Neural cell (in vitro differentiated cells): ENCODE data around the gene SLC44A1. TPM values are rescaled to one million over a fixed set of nuclear protein-coding genes. Genes with fewer than 3 reads are reported as not detected.

Experiments used
- H2AFZ ChIP-seq: fragments of 200-600, 300-800 bp; sonication (generic), shearing (Covaris generic); 2 replicates; pipeline ENCODE4 v1.6.0; 2014; ENCODE audit warnings: low read depth, mild to moderate bottlenecking, antibody characterized with exemption, low read length, moderate library complexity
- H3F3A ChIP-seq: fragments of 200-600 bp; shearing (Covaris generic); 2 replicates; pipeline ENCODE4 v1.6.1; 2016; ENCODE audit warnings: mild to moderate bottlenecking, moderate library complexity, mixed read lengths, antibody characterized with exemption, low read length; ENCODE audit not compliant: insufficient read depth, poor library complexity, severe bottlenecking
- H3K27ac ChIP-seq: fragments of 200-600, 300-800 bp; sonication (generic), shearing (Covaris generic); 2 replicates; pipeline ENCODE4 v1.5.1; 2014; ENCODE audit warnings: mild to moderate bottlenecking, low read length, moderate library complexity
- H3K27me3 ChIP-seq: fragments of 300-800, 200-600 bp; sonication (generic), shearing (Covaris generic); 2 replicates; pipeline ENCODE4 v1.6.0; 2014; ENCODE audit warnings: mild to moderate bottlenecking, low read depth, low read length, moderate library complexity; ENCODE audit not compliant: insufficient read depth
- H3K36me3 ChIP-seq: fragments of 300-800, 200-600 bp; sonication (generic), shearing (Covaris generic); 2 replicates; pipeline ENCODE4 v1.5.1; 2014; ENCODE audit warnings: mild to moderate bottlenecking, antibody characterized with exemption, low read length, moderate library complexity; ENCODE audit not compliant: insufficient read depth
- H3K4me2 ChIP-seq: fragments of 300-800, 200-600 bp; sonication (generic), shearing (Covaris generic); 2 replicates; pipeline ENCODE4 v1.6.0; 2014; ENCODE audit warnings: mild to moderate bottlenecking, low read length
- H3K4me3 ChIP-seq: fragments of 300-800, 200-600 bp; sonication (generic), shearing (Covaris generic); 2 replicates; pipeline ENCODE4 v1.5.1; 2014; ENCODE audit warnings: mild to moderate bottlenecking, low read length, moderate library complexity
- H3K79me2 ChIP-seq: fragments of 200-600 bp; shearing (Covaris generic); replicated peaks from 2 replicates; pipeline ENCODE4 v1.6.0; 2014; ENCODE audit warnings: mild to moderate bottlenecking, low read length, moderate library complexity; ENCODE audit not compliant: insufficient read depth
- H3K9ac ChIP-seq: fragments of 300-800, 200-600 bp; sonication (generic), shearing (Covaris generic); 2 replicates; pipeline ENCODE4 v1.6.1; 2016; ENCODE audit warnings: mild to moderate bottlenecking, low read length, mixed read lengths
- H3K9me2 ChIP-seq: fragments of 200-600 bp; shearing (Covaris generic); 2 replicates; pipeline ENCODE4 v1.6.1; 2016; ENCODE audit warnings: mild to moderate bottlenecking, low read length, mixed read lengths; ENCODE audit not compliant: insufficient read depth
- H3K9me3 ChIP-seq: fragments of 200-600, 300-800 bp; sonication (generic), shearing (Covaris generic); 2 replicates; pipeline ENCODE4 v1.6.1; 2016; ENCODE audit warnings: mild to moderate bottlenecking, mixed run types, low read length, moderate library complexity, mixed read lengths
- H4K20me1 ChIP-seq: fragments of 200-600 bp; shearing (Covaris generic); 2 replicates; pipeline ENCODE4 v1.6.1; 2016; ENCODE audit warnings: mild to moderate bottlenecking, mixed run types; ENCODE audit not compliant: insufficient read depth
- CTCF ChIP-seq: fragments of 450-650 bp; IDR thresholded peaks from 2 replicates; pipeline ENCODE4 v1.5.1; 2014; ENCODE audit warnings: antibody characterized with exemption, mild to moderate bottlenecking, moderate library complexity; ENCODE audit not compliant: poor library complexity, severe bottlenecking
- EP300 ChIP-seq: fragments of 450-650 bp; conservative IDR thresholded peaks from 2 replicates; pipeline ENCODE4 v1.6.1; 2014; ENCODE audit warnings: antibody characterized with exemption, mild to moderate bottlenecking, moderate library complexity; ENCODE audit not compliant: poor library complexity, severe bottlenecking
- EZH2 ChIP-seq: fragments of 200-600, 300-800 bp; shearing (Covaris generic), sonication (generic); IDR thresholded peaks from 2 replicates; pipeline ENCODE4 v1.6.1; 2014; ENCODE audit warnings: antibody characterized with exemption, low read length, borderline replicate concordance, mild to moderate bottlenecking; ENCODE audit not compliant: insufficient read depth, poor library complexity, severe bottlenecking
- MXI1 ChIP-seq: fragments of 450-650 bp; conservative IDR thresholded peaks from 2 replicates; pipeline ENCODE4 v1.6.1; 2014; ENCODE audit warnings: antibody characterized with exemption, mild to moderate bottlenecking; ENCODE audit not compliant: poor library complexity, severe bottlenecking
- POLR2AphosphoS5 ChIP-seq: IDR thresholded peaks from 2 replicates; pipeline ENCODE4 v1.6.1; 2012
- RAD21 ChIP-seq: fragments of 450-650 bp; conservative IDR thresholded peaks from 2 replicates; pipeline ENCODE4 v1.6.1; 2014; ENCODE audit warnings: antibody characterized with exemption, mild to moderate bottlenecking, moderate library complexity
- REST ChIP-seq: IDR thresholded peaks from 2 replicates; pipeline ENCODE4 v1.6.1; 2012; ENCODE audit warnings: borderline replicate concordance
- SMC3 ChIP-seq: fragments of 450-650 bp; conservative IDR thresholded peaks from 2 replicates; pipeline ENCODE4 v1.6.1; 2014; ENCODE audit warnings: antibody characterized with exemption, mild to moderate bottlenecking, moderate library complexity; ENCODE audit not compliant: poor library complexity
- TAF1 ChIP-seq: IDR thresholded peaks from 2 replicates; pipeline ENCODE4 v1.6.1; 2012; ENCODE audit warnings: low read depth
- polyA plus RNA-seq: library from polyadenylated mRNA; depleted of rRNA; stranded (reverse); fragments of >200 nt; gene quantifications from 2 replicates; pipeline ENCODE4 v1.2.3, GENCODE V29; 2014

The SLC44A1 gene
- polyA plus RNA-seq, 1 donor from 2014 or later: 3.9 TPM

GRCh38 chr9:105444130-105444529 lies 199.7 kb downstream of the SLC44A1 start:
- H3K9me3 ChIP-seq: no peaks in the 10 kb centered on the region
- no peaks in the 10 kb centered on the region for H3K27me3 ChIP-seq
- no peak overlapping the region for H2AFZ ChIP-seq
- TF ChIP-seq SMC3 (no peak), CTCF (no peak), REST (no peak), EZH2 (no peak), MXI1 (no peak), TAF1 (no peak), POLR2AphosphoS5 (no peak), RAD21 (no peak), EP300 (no peak)
- no peaks in the 10 kb centered on the region for H3K9me2 ChIP-seq
- H3K36me3 ChIP-seq: no peaks in the 10 kb centered on the region
- no peaks in the 10 kb centered on the region for H4K20me1 ChIP-seq
- H3K4me3 ChIP-seq: no peak overlapping the region
- no peak overlapping the region for H3K27ac ChIP-seq
- no peak overlapping the region for H3K4me2 ChIP-seq
- peaks cover 6% of the 10 kb centered on the region for H3K79me2 ChIP-seq
- no peak overlapping the region for H3K9ac ChIP-seq
- H3F3A ChIP-seq: no peaks in the 10 kb centered on the region

GRCh38 chr9:105445203-105445881 lies 200.9 kb downstream of the SLC44A1 start:
- Histone ChIP-seq H3F3A (no peaks in the 10 kb centered on the region), H3K9ac (no peak overlapping the region), H3K27ac (no peak overlapping the region), H3K4me3 (no peak overlapping the region), H3K79me2 (peaks cover 18% of the 10 kb centered on the region), H3K4me2 (no peak overlapping the region), H3K27me3 (no peaks in the 10 kb centered on the region), H3K9me3 (no peaks in the 10 kb centered on the region), H3K9me2 (no peaks in the 10 kb centered on the region), H3K36me3 (no peaks in the 10 kb centered on the region), H2AFZ (no peak overlapping the region), H4K20me1 (no peaks in the 10 kb centered on the region)
- TF ChIP-seq POLR2AphosphoS5 (no peak), EP300 (no peak), TAF1 (no peak), REST (no peak), EZH2 (no peak), RAD21 (no peak), SMC3 (no peak), MXI1 (no peak), CTCF (no peak)
